HG02840 (cell line): ENCODE measurements around the gene YPEL5.
A peak's percentile ranks its signal among the peaks of the same experiment; 100 is the strongest.
"Not testable (repeated sequence)": the region's sequence is repeated elsewhere in the genome, so short reads cannot be mapped to it uniquely, and the experiment has no call there.

Source experiments
- ATAC-seq: cut with Tn5 transposase; IDR thresholded peaks from one replicate; pipeline ENCODE4 v1.9.1; 2021; ENCODE audit warnings: mild to moderate bottlenecking, moderate library complexity, moderate number of reproducible peaks; ENCODE audit not compliant: unreplicated experiment, low FRiP score

Gene YPEL5

DNA sequence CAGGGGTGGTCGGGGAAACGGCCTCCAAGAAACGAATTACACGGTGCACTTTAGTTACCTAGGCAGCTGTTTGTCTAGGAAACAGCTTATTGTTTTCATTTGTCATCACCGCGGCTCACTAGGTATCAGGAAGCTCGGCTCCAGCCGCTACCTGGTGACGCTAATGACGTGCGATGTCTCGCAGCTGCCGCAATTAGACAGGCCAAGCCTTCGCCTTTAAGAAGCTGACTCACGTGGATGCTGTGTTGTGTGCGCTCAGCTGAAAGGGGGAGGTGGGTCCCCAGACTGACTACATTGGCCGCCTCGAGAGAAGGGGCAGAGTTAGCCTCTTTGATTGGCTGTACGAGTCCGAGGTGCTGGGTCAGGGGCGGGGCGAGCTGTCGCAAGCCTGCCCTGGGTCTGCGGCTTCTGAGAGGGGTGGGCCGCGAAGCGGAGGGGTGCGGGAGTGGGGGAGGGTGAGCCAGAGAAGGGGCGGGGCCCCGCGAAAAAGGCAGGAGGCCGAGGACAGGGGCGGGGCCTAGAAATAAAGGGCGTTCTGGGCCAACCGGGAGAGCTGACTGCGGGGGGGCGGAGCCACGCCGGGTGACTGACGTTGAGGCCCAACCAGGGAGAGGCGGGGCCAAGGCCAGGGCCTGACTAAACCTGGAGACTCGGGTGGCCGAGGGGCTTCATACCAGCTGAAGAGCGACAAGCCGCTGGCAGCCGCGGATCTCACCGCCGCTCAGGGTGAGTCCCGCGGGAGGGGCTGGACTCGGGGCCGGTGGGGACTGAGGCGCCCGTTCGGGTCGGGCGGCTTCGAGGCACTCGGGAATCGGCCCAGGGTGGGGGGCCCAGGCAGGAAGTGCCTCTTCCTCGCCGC lies at the start of gene YPEL5:
TSS of gene YPEL5 (plus strand) at position 671 of the 859 bp plus-strand sequence. CDS start 9,645 bp downstream, outside the sequence.
- peak; percentile 94 for ATAC-seq

DNA sequence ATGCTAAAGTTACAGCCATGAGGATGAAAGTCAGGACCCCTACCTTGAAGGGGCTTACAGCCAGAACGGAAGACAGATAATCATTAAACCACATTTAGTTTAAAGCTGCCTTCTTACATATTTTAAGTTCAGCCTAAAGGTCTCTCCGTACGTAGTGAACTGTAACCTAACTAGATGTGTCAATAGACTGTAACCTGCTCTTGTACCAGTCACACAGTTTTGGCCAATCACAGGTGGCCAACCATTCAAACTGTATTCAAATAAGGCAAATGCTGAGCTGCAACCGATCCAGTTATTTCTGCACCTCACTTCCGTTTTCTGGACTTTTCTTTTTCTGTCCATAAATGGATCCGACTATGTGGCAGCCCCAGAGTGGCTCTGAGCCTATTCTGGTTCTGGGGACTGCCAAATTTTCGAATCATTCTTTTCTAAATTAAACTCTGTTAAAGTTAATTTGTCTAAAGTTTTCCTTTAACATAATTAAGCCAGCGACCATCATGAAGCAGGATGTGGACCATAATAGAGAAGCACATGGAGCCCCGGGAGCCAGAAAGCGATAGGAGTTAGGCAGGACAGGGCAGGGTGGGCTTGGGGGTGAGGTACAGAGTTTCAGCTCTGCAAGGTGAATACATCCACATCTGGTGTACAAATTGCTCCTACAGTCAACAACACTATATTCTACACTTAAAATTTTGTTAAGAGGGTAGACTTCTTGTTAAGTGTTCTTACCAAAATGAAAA lies 48.4 kb upstream of the YPEL5 start:
- no peak for ATAC-seq

DNA sequence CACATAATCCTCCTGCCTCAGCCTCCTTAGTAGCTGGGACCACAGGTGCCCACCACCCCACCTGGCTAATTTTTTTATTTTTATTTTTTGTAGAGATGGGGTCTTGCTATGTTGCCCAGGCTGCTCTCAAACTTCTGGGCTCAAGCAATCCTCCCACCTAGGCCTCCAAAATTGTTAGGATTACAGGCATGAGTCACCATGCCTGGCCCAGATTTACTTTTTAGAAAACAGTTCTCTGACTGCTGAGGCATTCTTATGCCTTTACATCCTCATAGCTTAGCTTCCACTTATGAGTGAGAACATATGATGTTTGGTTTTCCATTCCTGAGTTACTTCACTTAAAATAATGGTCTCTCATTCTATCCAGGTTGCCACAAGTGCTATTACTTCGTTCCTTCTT lies 47.4 kb upstream of the YPEL5 start:
- not testable (repeated sequence) for ATAC-seq

DNA sequence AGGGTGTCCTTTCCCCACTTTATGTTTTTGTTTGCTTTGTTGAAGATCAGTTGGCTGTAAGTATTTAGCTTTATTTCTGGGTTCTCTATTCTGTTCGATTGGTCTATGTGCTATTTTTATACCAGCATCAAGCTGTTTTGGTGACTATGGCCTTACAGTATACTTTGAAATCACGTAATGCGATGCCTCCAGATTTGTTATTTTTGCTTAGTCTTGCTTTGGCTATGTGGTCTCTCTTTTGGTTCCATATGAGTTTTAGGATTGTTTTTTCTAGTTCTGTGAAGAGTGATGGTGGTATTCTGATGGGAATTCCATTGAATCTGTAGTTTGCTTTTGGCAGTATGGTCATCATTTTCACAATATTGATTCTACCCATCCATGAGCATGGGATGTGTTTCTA lies 46.1 kb upstream of the YPEL5 start:
- not testable (repeated sequence) for ATAC-seq

DNA sequence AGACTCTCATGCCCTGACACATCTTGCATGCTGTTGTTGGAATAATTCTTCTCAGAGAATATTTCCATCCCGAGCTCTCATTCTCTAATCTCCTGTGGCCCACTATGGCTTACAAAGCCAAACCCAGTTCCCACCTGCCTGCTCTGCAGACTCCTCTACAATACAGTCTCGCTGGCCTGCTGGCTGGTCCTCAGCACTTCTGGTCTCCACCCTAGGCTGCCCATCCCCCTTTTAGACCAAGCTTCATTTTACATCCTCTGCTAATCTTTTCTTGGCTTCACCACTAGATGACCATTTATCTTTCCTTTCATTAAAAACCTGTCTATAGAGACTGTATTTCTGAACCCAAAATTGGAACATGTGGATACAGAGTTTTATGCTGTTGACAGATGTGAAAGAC lies 42.5 kb upstream of the YPEL5 start:
- no peak for ATAC-seq

DNA sequence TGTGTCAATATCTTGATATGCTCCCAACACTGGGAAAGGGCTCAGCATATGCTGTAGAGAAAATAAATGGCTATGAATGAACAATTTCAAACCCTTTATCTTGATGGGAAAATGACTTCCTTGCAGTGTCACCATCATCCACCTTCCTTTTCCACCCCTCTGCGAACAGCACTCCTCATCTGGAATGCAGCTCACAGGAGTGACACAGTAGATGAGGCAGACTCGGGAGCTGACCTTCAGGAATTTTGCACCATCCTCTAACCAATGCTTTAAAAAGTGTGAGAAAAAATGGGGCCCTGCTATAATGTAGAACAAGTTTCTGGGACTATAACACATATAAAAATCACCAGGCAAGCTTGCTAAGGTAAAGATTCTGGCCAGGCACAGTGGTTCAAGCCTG lies 41.3 kb upstream of the YPEL5 start:
- no peak for ATAC-seq

DNA sequence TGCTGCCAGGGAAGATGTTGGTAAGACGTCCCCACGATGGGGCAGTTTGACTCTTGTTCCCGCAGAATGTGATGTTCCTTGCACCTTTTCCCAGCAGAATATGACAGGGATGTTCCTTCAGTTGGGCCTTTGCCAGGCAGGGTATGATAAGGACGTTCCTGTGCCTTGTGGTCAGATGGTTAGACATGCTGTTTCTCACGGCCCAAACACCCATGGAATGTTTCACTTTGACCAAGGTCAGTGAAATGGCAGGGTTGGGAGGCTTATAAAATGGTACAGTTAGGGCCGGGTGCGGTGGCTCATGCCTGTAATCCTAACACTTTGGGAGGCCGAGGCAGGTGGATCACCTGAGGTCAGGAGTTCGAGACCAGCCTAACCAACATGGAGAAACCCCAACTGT lies 40.3 kb upstream of the YPEL5 start:
- no peak for ATAC-seq

DNA sequence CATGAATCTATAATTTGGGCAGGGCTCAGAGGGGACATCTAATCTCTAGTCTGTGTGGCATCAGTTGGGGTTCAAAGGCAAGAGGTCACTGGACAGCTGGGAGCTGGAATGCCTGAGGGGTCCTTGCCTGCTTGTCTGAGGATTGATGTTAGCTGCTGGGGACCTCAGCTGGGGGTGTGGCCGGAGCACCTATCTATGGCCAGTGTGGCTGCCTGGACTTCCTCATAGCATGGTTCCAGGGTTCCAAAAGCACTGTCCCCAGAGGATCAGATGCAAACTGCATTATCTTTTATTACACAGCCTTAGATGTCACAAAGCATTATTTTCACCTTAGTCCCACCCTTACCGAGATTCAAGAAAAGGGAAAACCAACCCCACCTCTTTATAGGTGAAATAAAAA lies 38.6 kb upstream of the YPEL5 start:
- ATAC-seq = no peak

DNA sequence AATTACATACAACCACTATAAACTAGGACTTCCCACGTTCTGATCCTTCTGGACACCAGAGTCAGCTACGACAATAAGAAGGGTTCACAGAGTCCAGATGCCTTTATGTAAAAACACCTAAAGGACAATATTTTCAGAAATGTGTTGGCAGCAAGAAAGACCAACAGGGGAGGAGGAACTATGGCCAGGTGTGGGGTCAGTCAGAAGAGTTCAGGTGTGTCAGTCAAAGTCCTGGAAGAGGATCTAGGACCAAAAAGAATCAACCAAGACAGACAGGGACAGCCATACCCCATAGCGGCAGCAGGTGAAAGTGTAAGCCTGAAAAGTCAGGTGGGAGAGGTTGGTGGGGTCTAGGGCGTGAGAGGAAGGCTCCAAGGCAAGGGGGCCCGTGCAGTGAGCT lies 38.0 kb upstream of the YPEL5 start:
- no peak for ATAC-seq

DNA sequence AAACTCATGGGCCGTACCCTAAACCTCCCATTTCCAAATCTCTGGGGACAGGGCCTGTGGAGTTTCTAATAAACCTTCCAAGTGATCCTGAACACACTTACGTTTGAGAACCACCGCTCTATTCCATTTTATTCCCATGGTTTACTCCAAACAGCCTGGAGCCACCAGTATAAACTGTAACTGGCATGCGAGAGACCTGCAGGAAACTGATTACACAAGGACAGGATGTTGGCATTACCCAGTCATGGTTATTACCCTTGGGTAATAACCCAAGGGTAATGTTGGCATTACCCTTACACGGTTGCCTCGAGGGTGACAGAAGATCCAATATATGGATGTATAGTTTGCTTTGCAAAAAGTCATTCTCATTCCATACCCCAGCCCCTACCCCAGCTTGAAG lies 37.0 kb upstream of the YPEL5 start:
- no peak for ATAC-seq

DNA sequence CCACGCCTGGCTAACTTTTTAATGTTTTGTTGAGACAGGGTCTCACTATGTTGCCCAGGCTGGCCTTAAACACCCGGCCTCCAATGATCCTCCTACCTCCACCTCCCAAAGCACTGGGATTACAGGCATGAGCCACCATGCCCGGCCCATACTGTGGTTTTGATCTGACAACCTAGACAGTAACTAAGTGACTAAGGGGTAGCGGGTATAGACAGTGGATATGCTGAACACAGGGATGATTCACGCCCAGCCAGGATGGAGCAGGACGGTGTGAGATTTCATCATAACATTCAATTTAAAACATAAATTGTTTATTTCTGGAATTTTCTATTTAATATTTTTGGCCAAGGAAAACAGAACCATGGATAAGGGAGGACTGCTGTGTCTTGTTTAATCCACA lies 36.0 kb upstream of the YPEL5 start:
- no peak for ATAC-seq

DNA sequence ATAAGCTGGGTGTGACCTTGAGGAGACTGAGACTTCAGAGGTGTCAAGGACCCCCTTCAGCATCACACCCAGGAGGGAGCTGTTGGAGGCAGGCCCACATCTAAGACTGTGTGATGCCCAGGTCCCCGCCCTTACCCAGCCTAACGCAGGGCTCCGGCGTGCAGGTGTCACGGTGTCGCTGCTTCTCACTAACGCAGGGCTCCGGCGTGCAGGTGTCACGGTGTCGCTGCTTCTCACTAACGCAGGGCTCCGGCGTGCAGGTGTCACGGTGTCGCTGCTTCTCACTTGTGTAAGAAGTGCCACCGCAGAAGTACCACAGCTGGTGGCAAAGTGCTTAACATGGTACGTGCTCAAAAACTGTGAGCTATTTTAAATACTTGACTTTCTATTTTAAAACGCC lies 35.6 kb upstream of the YPEL5 start:
- not testable (repeated sequence) for ATAC-seq

DNA sequence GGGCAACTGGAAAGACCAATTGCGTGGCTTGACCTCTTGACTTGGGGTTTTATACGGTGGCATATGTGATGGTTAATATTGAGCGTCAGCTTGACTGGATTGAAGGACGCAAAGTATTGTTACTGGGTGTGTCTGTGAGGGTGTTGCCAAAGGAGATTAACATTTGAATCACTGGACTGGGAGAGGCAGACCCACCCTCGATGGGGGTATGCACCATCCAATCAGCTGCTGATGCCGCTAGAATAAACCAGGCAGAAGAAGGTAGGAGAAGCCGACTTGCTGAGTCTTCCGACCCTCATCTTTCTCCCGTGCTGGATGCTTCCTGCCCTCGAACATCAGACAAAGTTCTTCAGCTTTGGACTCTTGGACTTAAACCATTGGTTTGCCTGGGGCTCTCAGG lies 34.2 kb upstream of the YPEL5 start:
- ATAC-seq = no peak

DNA sequence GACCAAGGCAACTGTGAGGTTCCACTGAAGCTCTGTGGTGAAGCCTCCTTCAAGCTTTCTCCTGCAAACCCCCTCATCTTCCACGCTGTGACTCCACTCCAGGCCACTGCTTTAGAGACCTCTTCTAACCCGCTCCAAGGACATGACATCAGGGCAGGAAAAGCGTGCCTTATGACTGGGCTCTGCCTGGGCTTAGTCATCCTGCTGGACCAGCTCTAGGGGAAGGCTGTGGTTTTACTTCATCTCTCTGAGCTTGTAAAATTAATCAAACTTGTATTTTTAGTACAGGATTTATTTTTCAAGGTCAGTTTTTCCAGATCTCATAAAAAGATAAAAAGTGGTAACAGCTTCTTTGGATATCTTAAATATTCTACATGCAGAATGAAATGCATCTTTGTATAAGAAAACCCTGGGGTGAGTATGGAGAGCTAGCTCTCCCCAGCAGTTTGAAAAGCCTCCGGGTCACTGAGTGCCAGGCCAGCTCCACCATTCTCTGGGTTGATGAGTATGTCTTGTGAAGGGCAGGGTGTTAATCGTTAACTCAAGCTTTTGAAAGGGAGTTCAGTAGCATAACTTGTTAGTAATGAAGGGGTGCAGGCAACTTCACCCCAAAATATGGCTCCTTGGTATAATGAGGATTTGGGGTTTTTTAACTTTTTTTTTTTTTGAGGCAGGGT lies 33.1 kb upstream of the YPEL5 start:
- no peak for ATAC-seq

DNA sequence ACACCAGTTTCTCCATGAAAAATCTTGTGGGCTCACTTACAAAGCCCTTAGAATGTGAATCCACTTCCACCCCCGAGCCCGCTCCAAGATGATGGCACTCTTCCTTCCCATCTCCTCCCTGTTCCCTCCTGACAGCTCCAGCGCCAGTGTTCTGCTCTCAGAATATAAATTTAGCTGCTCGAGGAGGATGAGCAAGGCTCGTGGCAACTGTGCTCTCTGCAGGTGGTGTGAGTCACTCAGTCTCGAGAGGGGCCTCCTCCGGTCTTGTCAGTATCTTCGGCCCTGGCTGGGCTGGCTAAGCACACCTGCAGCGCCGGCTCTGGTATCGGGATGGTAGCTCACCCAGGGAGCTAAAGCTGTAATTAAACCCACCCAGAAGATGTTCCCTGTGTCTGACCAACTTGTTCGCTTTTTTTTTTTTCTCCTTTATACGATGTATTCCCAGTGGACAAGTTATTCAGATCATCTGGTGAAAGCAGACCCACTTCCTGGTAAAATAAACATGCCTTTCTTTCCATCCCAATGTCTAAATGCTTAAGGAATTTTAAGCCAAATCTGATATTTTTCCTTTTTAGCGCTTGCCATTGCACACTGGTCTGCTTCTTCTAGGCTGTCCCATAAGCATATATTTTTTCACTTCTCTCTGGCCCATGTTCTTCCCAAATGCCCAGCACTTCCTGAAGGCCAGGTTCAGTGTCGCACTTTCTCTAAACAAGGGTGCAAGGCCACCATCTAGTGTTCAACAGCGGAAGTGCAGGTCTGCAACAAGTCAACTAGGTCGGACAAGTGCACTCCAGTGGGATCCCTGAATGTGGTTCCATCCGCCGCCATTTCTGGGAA lies 31.4 kb upstream of the YPEL5 start:
- ATAC-seq = no peak

DNA sequence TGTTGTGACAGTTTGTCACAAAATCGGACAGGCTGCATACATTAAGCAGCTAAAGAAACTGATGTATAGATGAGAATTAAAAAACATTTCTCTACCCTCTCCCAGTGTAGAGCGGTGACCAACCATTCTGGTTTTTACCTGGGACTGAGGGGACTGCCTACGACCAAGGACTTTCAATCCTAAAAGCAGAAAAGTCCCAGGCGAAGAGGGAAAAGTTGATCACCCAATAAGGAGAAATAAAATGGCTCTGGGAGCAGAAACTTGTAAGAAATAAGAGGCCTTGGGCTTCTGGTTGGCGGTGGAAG lies 30.9 kb upstream of the YPEL5 start:
- no peak for ATAC-seq

DNA sequence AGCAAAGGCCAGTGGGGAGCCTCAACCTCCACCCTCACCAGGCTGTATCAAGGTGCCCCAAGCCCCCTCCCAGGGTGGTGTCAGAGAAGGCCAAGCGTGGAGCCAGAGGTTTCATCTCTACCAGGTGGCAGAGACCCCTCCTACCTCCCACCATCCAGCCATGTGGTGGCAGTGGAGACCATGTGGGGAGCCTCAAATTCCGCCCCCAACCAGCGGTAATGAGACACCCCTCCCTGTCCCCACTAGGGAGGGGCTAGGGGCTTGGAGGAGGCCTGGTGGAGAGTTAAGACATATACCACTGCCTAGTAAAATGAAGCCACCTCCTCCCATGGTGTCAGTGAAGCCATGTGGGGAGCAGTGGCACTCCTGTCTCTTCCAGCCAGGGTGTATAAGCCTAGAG lies 24.4 kb upstream of the YPEL5 start:
- no peak for ATAC-seq

DNA sequence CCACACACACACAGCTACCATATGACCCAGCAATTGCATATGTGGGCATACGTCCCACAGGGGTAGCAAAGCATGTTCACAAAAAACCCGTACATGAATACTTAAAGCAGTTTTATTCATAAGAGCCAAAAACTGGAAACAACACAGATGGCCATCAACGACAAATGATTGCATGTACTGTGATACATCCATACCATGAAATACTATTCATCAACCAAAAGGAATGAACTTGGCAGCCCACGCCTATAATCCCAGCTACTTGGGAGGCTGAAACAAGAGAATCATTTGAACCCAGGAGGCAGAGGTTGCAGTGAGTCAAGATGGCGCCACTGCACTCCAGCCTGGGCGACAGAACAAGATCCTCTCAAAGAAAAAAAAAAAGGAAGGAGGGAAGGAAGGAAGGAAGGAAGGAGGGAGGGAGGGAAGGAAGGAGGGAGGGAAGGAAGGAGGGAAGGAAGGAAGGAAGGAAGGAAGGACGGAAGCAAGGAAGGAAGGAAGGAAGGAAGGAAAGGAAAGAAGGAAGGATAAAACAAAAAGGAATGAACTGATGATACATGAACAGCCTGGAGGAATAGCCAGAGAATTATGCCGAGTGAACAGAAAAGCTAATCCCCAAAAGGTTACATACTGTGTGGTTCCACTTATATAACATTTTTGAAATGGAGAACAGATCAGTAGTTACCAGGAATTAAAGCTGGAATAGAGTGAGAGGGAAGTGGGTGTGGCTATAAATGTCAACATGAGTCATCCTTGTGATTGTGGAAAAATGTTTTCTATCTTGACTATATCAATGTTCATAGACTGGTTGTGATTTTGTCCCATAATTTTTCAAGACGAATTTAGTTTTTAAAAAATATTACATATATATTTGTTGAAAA lies 19.6 kb upstream of the YPEL5 start:
- ATAC-seq = no peak

DNA sequence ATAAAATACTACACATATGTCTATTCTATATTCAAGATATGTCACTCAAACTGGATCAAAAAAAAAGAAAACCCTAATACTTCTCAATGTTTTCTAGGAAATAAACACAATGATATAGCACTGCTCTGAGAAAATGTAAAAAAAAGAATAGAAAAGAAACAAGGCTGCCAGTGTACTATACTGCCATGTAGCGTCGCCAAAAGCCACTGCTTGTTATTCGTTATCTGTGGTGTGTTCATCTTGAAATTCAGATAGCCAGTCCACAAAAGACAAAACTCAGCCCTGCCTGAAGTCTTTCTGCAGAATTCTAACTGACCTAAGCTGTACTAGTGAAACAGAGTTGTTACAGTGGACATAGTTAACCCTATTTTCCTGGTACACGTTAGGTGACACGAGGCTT lies 12.2 kb upstream of the YPEL5 start:
- no peak for ATAC-seq

DNA sequence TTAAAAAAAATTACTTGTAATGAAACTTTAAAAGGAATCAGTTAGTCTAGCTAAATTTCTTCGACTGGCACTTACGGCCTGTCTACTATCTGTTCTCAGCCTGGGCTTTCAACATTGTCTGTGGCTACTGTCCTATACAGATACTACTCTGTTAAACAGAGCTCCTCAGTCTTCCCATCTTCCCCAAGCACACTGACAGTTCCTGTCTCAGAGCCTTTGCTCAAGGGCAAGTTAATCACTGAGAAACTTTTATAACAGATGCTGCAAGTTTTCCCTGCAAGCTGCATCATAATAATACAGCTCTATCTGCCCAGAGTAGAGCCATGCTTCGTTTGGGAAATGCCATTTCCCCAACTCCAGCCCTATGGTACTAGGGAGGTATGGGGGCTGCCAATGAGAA lies 11.3 kb upstream of the YPEL5 start:
- no peak for ATAC-seq
